GM18526 (cell line): ENCODE measurements around the gene EIF4G2.

Experiments used
- POLR2A ChIP-seq: IDR thresholded peaks from 3 replicates; pipeline ENCODE4 v1.6.1; 2011; ENCODE audit not compliant: insufficient read length; ENCODE audit errors: extremely low read depth

EIF4G2 gene

DNA sequence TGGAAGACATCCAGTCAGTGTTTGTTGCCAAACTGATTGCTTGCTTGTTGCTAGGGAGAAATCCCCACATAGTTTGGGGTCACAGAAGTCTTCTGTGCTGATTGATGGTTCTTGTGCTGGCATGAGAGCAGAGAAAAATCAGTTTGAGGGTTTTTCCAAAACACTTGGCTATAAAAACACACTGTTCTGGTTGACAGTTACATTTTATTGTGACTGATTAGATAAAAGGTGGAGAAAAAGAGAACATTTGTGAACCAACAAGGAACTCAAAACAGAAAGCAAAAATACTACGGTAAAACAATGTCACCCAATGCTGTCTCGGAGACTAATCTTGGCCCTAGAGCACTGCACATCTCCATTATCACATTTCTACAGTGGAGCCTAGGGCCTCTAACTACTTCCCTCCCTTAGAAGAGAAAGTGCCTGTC is 14.4 kb upstream of the EIF4G2 start:
- TF ChIP-seq POLR2A, result no peak

GRCh38 chr11:10818594-10818993 is 9.9 kb upstream of the EIF4G2 start:
- TF ChIP-seq POLR2A, result no peak

GRCh38 chr11:10813945-10814344 is 5.2 kb upstream of the EIF4G2 start:
- TF ChIP-seq POLR2A, result no peak

GRCh38 chr11:10809373-10810160 is 841 bp upstream of the EIF4G2 start:
- no peak for TF ChIP-seq POLR2A

DNA sequence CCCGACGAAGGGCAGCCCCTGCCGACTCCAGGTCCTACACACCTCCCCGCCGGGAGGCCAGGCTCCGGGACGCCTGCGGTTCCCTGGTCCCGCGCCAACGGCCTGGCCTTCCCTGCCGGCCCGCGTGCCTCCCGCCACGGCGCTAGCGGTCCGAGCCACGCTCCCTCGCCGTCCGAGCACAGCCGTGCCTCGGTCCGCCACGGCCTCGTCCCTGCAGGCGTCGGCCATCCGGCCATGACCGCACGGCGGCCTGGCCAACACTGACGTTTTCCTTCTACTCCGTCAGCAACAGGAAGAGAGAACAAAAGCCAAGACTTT is 532 bp downstream of the EIF4G2 start:
- TF ChIP-seq POLR2A, result no peak

GRCh38 chr11:10807493-10808234 is 1.1 kb downstream of the EIF4G2 start:
- no peak for TF ChIP-seq POLR2A

- no peak for TF ChIP-seq POLR2A
Measured at GRCh38 chr11:10806206-10806605, 2.5 kb downstream of the EIF4G2 start.

GRCh38 chr11:10805741-10806140 is 3.0 kb downstream of the EIF4G2 start:
- TF ChIP-seq POLR2A, result no peak

- TF ChIP-seq POLR2A, result no peak
Measured at GRCh38 chr11:10803676-10804075, 5.0 kb downstream of the EIF4G2 start.

DNA sequence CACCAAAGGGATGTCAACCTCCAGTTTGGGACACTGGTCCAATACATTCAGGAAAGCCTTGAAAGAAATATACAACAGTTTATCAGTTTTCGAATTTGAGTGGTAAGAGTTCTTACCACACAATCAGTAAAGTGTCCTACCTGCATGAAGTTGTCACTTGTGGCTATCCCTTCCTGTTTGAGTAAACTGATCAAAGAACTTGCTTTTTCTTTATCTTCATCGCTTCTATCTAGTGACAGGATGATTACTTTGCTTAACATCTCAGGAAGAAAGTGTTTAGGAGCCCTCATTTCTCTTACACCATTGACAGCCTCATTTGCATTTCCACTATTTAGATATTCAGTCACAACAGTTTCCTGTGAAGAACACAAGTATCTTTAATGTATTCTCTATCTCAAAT is 8.4 kb downstream of the EIF4G2 start:
- no peak for TF ChIP-seq POLR2A

DNA sequence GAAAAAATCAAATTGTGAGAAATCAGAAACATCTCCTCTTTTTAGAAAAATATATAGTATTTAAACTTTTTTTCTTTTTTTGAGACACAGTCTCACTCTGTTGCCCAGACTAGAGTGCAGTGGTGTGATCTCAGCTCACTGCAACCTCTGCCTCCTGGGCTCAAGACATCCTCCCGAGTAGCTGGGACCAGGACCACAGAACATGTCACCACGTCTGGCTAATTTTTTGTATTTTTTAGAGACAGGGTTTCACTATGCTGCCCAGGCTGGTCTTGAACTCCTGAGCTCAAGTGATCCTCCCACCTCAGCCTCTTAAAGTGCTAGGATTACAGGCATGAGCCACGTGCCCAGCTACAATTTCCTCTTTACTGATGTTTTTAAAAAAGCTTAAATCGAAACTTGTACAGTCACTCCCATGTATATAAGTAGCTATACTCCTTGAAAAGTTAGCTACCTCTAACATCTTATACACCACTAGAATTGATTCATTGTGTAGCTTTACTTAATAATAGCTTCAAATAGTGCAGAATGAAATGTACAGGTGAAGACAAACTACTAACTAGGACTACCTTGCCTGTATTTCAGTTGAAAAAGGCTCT is 10.3 kb downstream of the EIF4G2 start:
- no peak for TF ChIP-seq POLR2A

DNA sequence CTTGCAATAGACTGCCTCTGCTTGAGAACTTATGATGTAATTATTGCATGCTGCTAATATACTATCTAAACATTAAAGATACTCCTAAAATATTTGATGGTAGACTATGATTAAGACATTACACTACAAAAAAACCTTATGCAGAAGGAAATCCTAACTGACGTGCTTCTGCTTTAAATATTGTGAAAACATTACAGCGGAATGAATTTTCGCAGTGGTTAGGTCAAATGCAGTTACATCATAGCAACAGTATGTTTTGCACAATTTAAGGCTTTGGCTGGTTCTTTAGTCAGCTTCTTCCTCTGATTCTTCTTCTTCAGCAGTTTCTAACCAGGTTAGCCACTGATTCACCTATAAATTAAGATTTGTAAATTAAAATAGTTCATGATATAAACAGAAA is 11.2 kb downstream of the EIF4G2 start:
- no peak for TF ChIP-seq POLR2A

DNA sequence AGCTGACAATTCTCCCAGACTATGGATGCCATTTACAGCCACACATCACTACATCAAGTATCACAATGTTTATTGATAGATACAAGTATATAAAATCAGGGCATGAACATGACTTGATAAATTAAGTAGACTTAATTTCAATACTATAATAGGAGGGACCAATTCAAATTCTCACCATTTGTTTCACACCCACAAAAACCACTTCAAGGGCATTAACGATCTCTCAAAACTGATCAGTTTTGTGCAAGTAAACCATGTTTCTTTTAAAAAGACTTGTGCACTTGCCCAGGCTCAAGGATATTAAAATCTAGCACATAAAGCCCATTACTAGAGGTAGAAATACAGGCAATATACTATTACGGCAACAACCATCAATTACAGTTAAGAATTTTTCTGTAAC is 11.7 kb downstream of the EIF4G2 start:
- no peak for TF ChIP-seq POLR2A

DNA sequence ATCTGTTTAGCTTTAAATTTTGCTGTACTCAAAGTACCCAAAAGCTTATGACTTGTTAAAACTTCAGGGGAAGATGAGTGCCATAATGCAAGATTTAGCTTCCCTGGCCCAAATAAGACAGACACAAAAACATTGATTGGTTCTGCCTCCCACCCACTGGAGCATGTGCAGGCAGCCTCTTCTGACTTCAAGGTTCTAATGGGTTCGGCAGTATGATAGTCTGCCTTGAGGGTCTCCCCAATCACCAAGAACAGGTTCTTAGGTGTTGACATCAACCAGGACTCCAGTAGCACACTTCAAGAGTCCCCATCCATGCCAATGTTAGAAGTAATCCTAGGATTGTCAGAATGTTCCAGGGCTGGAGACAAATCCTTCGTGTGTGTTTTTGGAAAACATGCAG is 12.5 kb downstream of the EIF4G2 start:
- TF ChIP-seq POLR2A, result no peak

DNA sequence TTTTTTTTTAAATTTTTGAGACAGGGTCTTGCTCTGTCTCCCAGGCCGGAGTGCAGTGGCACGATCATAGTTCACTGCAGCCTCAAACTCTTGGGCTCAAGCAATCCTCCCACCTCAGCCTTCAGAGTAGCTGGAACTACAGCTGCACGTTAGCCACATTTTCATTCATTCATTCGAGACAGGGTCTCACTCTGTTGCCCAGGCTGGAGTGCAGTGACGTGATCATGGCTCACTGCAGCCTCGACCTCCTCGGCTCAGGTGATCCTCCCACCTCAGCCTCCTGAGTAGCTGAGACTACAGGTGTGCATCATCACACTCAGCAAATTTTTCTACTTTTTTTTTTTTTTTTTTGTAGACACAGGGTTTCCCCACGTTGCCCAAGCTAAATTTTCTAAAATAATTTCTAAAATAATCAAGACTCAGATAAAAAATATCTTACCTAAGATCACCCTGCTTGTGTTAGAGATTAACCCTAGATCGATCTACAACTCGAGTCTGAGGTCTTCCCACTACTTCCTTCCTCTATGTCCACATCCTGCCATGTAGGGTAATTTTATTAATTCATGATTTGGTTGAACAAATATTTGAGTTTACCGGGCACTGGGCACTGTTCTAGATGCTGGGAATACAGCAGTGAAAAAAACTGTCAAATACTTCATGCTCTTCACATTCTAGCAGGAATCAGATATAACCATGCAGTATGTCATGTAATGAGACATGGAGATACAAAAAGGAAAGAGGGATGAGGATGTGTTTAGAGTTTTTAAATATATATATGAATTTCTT is 15.1 kb downstream of the EIF4G2 start:
- TF ChIP-seq POLR2A, result no peak
